NT2/D1 (cell line): ENCODE measurements around the gene MTOR.
"Not testable (repeated sequence)": the region's sequence is repeated elsewhere in the genome, so short reads cannot be mapped to it uniquely, and the experiment has no call there.

Experiments
- YY1 ChIP-seq: IDR thresholded peaks from 2 replicates; pipeline ENCODE4 v1.6.1; 2011; ENCODE audit not compliant: insufficient read length, insufficient read depth
- ZNF274 ChIP-seq: IDR thresholded peaks from 2 replicates; pipeline ENCODE4 v1.6.1; 2011; ENCODE audit warnings: mild to moderate bottlenecking, low read depth, low read length

DNA sequence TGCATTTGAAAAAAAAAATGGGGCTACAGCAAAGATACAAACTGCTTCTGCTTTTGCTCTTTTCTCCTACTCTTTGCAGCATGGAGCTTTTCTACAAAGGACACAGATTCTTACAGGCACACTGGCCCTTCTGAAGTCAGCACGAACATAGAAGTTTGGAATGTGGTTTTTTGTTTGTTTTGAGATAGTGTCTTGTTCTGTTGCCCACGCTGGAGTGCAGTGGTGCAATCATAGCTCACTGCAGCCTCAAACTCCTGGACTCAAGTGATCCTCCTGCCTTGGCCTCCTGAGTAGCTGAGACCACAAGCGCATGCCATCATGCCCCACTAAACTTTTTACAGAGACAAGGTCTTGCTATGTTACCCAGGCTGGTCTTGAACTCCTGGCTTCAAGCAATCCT lies 82.6 kb downstream of the MTOR start:
- TF ChIP-seq YY1, ZNF274: not testable (repeated sequence)
